ENCODE measurements around the gene DLGAP4. TPM values are rescaled to one million over a fixed set of nuclear protein-coding genes. Genes with fewer than 3 reads are reported as not detected.

DLGAP4 gene
- total and polyA plus RNA-seq, 9 of the 15 experiments (the other 6 are each of a cell fraction or from before 2014, with no cell fraction given): 0.31 to 34.1 (median 4.5) TPM

- no peak for TF ChIP-seq USF2 (CRISPR knock-in tag; IDR thresholded peaks at IDR 0.05)
- no peak for TF ChIP-seq POU5F1 (IDR thresholded peaks at IDR 0.05; ENCODE audit: borderline replicate concordance, low read depth, low read length, partially characterized antibody)
- no peak for TF ChIP-seq ELK1 (CRISPR knock-in tag; IDR thresholded peaks at IDR 0.05)
- TF ChIP-seq CHD2 (IDR thresholded peaks at IDR 0.05; ENCODE audit: low read depth, low read length): no peak
- peak; percentile 36; the same call in 1 of the 2 replicates for TF ChIP-seq ZNF263 (CRISPR knock-in tag; IDR thresholded peaks at IDR 0.05; ENCODE audit: borderline replicate concordance)
- peak in 1 of 3 experiments; percentile 29; a peak in 1 of 6 replicates for TF ChIP-seq CTCF (IDR thresholded peaks at IDR 0.05 in 2 of 3, conservative IDR thresholded peaks at IDR 0.05 in 1 of 3; ENCODE audit: insufficient read depth in 2 of 3, low read depth in 1 of 3, low read length in 3 of 3)
- 0 out of 2 replicates have a peak, but pooled peaks have one; percentile 28 for TF ChIP-seq TAL1 (IDR thresholded peaks at IDR 0.05)
- no peak for TF ChIP-seq HMBOX1 (IDR thresholded peaks at IDR 0.05)
- no peak for TF ChIP-seq MBD2 (IDR thresholded peaks at IDR 0.05; ENCODE audit: borderline replicate concordance, low read depth)
- peak; percentile 40; the same call in 1 of the 2 replicates for TF ChIP-seq TCF3 (CRISPR knock-in tag; IDR thresholded peaks at IDR 0.05)
- no peak for TF ChIP-seq SMARCC2 (IDR thresholded peaks at IDR 0.05; ENCODE audit: low read depth)
- 0 out of 2 replicates have a peak, but pooled peaks have one; percentile 49 for TF ChIP-seq ZNF511 (CRISPR knock-in tag; IDR thresholded peaks at IDR 0.05)
- no peak for TF ChIP-seq RB1 (IDR thresholded peaks at IDR 0.05; ENCODE audit: low read depth)
- no peak for TF ChIP-seq ILF3 (IDR thresholded peaks at IDR 0.05; ENCODE audit: borderline replicate concordance)
- no peak for TF ChIP-seq ZNF512 (tag; IDR thresholded peaks at IDR 0.05)
- no peak for TF ChIP-seq TARDBP (IDR thresholded peaks at IDR 0.05)
- TF ChIP-seq TOE1 (IDR thresholded peaks at IDR 0.05; ENCODE audit: borderline replicate concordance): no peak
- TF ChIP-seq TOE1 (CRISPR knock-in tag; IDR thresholded peaks at IDR 0.05; ENCODE audit: borderline replicate concordance, low read depth): no peak
- TF ChIP-seq MAZ (CRISPR knock-in tag; conservative IDR thresholded peaks at IDR 0.05 in 1 of 2, IDR thresholded peaks at IDR 0.05 in 1 of 2): peak in 1 of 2 experiments; percentile 30; a peak in 1 of 4 replicates
Measured at GRCh38 chr20:36571564-36572504, 265.7 kb downstream of the DLGAP4 start (continued).

Data from K562 (cell line).